Nephron progenitor cell (in vitro differentiated cells): ENCODE results near the gene BTBD18.

Source experiments
- DNase-seq: peaks from one replicate; pipeline ENCODE4 v3.0.0; 2021
- H3K27ac Mint-ChIP-seq: 2 replicates; pipeline ENCODE4 v1.8.0; 2021; ENCODE audit warnings: mild to moderate bottlenecking, moderate library complexity, mixed read lengths
- H3K27me3 Mint-ChIP-seq: 2 replicates; pipeline ENCODE4 v1.8.0; 2021; ENCODE audit warnings: mild to moderate bottlenecking, low read depth, mixed read lengths; ENCODE audit not compliant: poor library complexity
- H3K36me3 Mint-ChIP-seq: 2 replicates; pipeline ENCODE4 v1.8.0; 2021; ENCODE audit warnings: low read depth, mixed read lengths
- H3K4me1 Mint-ChIP-seq: 2 replicates; pipeline ENCODE4 v1.8.0; 2021; ENCODE audit warnings: mixed read lengths
- H3K4me3 Mint-ChIP-seq: 2 replicates; pipeline ENCODE4 v1.8.0; 2021; ENCODE audit warnings: mild to moderate bottlenecking, moderate library complexity, mixed read lengths
- H3K9me3 Mint-ChIP-seq: 2 replicates; pipeline ENCODE4 v1.8.0; 2021; ENCODE audit warnings: mild to moderate bottlenecking, moderate library complexity, mixed read lengths
- TF ChIP-seq, protein P1 (sequence below): fragments of 200-600 bp; sonication (generic); IDR thresholded peaks from 2 replicates; pipeline ENCODE4 v1.5.0; 2021; ENCODE audit warnings: antibody characterized with exemption

The BTBD18 gene

DNA sequence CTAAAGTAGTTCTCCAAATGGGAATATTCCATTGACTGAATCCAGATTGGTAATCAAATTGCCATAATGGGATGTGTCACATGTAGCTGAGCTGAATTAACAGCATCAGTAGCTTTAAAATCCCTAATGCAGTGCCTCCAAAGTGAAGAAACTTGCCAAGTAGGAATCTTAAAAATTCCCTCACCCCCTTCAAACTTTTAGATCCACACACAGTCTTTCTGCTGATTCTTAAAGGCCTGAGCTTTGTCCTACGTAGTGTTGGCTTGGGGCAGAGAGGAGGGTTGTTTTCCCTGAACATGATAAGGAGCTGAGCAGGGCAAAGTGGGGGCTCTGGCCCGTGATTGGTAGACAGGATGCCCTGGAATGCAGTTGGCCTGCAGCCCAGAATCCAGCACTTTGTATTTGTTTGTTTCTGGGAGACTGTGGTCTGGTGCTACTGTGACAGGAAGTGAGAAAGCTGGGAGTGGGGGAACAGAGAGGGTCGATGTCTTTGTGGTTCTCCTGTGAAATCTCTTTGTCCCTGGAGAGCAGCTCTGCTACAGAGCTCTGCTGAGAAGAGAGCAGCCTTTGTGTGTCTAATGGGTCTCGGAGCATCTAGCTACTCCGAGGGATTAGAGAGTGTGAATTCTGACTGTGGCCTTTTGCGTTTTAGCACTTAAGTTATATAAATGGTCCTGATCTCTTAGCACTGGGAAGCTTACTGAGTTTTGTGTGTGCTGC, 26.9 kb upstream of the BTBD18 start:
- no peaks in the 10 kb centered on the region for H3K9me3 Mint-ChIP-seq
- DNase-seq: peak; percentile 64
- H3K27me3 Mint-ChIP-seq: no peaks in the 10 kb centered on the region
- peak overlapping the region; percentile 64 for H3K4me3 Mint-ChIP-seq
- peak overlapping the region; percentile 97 for H3K27ac Mint-ChIP-seq
- H3K4me1 Mint-ChIP-seq: peaks cover 85% of the 10 kb centered on the region
- TF ChIP-seq, protein P1, sequence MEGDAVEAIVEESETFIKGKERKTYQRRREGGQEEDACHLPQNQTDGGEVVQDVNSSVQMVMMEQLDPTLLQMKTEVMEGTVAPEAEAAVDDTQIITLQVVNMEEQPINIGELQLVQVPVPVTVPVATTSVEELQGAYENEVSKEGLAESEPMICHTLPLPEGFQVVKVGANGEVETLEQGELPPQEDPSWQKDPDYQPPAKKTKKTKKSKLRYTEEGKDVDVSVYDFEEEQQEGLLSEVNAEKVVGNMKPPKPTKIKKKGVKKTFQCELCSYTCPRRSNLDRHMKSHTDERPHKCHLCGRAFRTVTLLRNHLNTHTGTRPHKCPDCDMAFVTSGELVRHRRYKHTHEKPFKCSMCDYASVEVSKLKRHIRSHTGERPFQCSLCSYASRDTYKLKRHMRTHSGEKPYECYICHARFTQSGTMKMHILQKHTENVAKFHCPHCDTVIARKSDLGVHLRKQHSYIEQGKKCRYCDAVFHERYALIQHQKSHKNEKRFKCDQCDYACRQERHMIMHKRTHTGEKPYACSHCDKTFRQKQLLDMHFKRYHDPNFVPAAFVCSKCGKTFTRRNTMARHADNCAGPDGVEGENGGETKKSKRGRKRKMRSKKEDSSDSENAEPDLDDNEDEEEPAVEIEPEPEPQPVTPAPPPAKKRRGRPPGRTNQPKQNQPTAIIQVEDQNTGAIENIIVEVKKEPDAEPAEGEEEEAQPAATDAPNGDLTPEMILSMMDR: no peak
- H3K36me3 Mint-ChIP-seq: peaks cover 21% of the 10 kb centered on the region

DNA sequence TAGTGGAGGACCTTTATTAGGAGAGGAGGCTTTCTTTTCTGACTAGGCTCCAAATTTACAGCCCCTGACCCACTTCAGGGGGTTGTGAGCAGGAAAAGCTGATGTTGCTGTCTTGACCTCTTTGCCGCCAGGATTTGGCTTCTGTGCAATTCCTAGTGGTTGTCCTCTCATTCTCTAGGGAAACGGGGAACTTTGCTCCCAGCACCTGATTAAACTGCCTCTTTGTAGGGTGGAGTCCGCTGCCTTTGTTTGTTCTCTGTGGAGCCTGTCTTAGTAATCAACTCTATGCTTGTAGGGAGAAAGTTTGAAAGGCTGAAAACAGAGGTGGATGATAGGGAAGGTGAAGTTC, 26.3 kb upstream of the BTBD18 start:
- peaks cover 21% of the 10 kb centered on the region for H3K36me3 Mint-ChIP-seq
- H3K4me1 Mint-ChIP-seq: peaks cover 86% of the 10 kb centered on the region
- peak overlapping the region; percentile 97 for H3K27ac Mint-ChIP-seq
- H3K4me3 Mint-ChIP-seq: peak overlapping the region; percentile 64
- no peaks in the 10 kb centered on the region for H3K27me3 Mint-ChIP-seq
- no peaks in the 10 kb centered on the region for H3K9me3 Mint-ChIP-seq
- no peak for DNase-seq
- TF ChIP-seq, protein P1: no peak

DNA sequence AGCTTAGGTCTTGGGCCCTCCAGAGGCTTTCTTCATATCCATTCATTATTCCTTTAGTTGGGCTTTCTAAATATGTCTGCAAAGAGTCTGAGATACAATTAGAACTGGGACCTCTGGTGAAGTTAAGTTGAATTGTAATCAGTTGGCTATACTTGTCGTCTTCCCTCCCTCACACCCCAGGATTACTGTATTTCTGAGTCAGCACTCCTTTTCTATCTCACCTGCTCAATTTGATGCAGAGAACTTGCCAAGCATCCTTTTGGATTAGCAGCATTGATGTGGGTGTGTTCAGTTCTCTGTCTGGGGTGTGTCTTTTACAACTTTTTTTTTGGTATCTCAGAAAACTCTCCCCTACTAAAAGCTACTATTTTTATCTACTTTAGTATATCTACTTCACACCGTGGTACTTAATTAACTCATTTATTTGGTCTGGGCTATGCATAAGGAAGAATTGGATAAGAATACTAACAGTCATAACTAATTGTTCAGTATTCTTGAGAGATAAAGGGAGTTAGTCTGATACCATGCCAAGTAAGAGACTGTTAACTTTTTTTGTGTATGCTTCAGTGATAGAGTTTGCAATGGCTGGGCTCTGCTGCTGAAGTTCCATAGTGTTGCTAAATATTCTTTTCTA, 25.1 kb upstream of the BTBD18 start:
- peaks cover 18% of the 10 kb centered on the region for H3K36me3 Mint-ChIP-seq
- TF ChIP-seq, protein P1: no peak
- no peaks in the 10 kb centered on the region for H3K9me3 Mint-ChIP-seq
- DNase-seq: no peak
- H3K4me3 Mint-ChIP-seq: peak overlapping the region; percentile 40
- no peaks in the 10 kb centered on the region for H3K27me3 Mint-ChIP-seq
- H3K27ac Mint-ChIP-seq: peak overlapping the region; percentile 97
- peaks cover 87% of the 10 kb centered on the region for H3K4me1 Mint-ChIP-seq

DNA sequence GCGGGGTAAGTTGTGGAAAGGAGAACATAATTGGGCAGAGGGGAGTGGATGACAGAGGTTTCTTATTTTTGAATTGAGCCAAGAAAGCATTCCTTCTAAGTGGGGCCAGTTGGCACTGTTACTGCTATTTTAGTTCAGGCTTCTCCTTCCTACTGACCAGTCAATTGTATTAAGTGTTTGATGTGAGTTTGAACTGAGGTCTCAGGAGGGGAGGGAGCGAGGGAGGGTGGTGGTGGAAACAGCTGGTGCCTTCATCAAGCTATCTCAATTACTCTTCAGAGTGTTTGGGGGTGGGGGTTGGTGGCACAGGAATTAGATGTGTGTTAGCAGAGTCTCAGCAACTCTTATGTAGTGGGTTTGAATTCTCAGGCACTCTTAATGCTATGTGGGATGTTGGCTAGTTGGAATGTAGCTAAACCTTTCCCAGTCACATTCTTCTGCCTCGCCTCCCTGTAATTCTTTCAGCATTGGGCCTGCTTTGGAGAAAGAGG, 24.5 kb upstream of the BTBD18 start:
- H3K27ac Mint-ChIP-seq: peak overlapping the region; percentile 97
- H3K27me3 Mint-ChIP-seq: no peaks in the 10 kb centered on the region
- TF ChIP-seq, protein P1: no peak
- peaks cover 87% of the 10 kb centered on the region for H3K4me1 Mint-ChIP-seq
- H3K4me3 Mint-ChIP-seq: peak overlapping the region; percentile 40
- DNase-seq: no peak
- H3K36me3 Mint-ChIP-seq: peaks cover 18% of the 10 kb centered on the region
- no peaks in the 10 kb centered on the region for H3K9me3 Mint-ChIP-seq

DNA sequence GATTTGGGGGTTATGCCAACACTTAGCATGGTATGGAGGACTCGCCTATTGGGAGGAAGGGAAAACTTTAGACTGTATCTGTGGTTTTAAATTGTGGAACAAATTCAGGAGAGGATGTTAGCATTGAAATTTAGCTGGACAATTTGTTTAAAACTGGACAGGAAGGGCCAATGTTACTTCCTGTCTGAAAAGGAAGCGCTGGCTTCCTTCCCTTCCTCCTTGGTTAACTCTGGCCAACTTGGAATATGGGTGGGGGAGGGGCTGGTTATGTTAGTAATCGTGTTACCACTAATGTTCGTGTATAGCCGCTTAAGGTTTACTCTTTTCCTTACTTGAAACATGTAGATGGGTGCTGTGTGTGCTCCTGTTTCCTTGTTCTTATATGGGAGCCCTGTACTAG, 23.9 kb upstream of the BTBD18 start:
- no peaks in the 10 kb centered on the region for H3K9me3 Mint-ChIP-seq
- DNase-seq: no peak

More for the DNA sequence above, 23.9 kb upstream of the BTBD18 start:
- peak overlapping the region; percentile 97 for H3K27ac Mint-ChIP-seq
- TF ChIP-seq, protein P1: no peak
- H3K4me3 Mint-ChIP-seq: peak overlapping the region; percentile 40
- H3K27me3 Mint-ChIP-seq: no peaks in the 10 kb centered on the region
- peaks cover 22% of the 10 kb centered on the region for H3K36me3 Mint-ChIP-seq
- peaks cover 82% of the 10 kb centered on the region for H3K4me1 Mint-ChIP-seq
